HG03108 (cell line): ENCODE data around the gene MAP2K7.

Experiments used
- ATAC-seq: cut with Tn5 transposase; IDR thresholded peaks from one replicate; pipeline ENCODE4 v1.9.1; 2021; ENCODE audit warnings: moderate library complexity; ENCODE audit not compliant: unreplicated experiment

MAP2K7 gene

DNA sequence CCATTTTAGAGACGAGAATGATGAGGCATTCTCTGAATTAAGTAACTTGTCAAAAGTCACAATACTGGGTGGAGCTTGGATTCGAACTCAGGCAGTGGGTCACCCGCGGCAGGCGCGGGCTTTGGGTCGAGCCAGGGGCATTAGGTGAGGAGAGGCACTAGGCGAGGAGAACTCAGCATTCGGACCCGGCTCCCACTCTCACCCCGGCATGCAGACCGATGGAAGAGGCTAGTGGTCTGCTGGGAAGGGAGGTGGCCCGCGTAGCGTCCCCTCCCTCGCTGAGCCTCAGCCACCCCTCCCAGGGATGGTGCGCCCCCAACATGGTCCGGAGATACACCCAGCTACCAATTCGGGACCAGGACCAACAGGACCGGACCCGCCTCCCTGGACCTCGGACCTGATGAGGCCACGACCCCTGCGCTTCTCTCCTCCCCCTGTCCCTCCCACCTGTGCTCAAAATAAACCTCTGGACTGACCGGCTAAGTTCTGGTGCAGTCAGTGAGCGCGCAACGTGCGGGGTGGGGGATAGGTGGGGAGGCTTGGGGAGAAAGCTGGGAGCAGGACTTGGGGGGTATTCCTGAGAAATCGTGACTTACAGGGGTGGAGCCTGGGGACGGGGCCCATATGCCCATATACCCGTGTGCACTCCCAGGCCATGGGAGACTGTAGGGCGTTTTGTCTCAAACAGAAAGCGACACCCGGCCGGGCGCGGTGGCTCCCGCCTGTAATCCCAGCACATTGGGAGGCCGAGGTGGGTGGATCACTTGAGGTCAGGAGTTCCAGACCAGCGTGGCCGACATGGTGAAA, 15.1 kb downstream of the MAP2K7 start:
- ATAC-seq, result no peak

DNA sequence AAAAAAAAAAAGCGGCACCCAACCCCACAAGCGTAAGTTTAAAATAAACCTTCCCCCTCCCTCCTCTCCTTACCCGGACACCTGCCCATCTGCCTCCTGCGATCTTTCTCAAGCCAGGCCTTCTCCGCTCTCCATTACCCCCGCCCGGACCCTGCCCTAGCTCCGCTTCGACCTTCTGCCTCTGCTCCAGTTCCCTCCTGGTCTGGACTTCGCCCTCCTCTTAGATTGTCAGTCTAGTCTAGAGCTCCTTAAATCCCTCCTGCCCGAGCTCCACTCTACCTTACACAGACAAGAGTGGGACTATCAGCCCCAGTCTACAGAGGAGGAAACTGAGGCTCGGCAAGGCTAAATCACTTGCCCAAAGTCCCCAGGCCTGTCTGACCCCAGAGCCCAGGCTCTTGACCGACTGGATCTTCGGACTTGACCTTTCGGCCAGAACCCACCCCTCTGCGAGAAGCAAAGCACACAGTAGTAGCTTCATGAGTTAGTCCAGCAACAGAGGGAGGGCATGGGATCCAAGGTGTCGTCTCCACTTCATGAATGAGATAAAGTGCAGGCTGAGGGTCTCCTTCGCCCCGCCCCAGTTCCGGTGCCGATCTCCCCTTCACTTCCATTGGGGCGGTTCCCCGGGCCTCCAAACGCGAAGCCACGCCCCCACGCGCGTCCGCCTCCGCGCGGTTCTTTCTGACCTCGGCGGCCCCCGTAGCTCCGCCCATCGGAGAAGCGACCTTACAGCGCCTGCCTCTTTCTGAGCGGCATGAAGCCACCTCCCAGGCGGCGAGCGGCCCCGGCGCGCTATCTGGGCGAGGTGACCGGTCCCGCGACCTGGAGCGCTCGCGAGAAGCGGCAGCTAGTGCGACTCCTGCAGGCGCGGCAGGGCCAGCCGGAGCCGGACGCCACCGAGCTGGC, 16.2 kb downstream of the MAP2K7 start, which contains the start of gene SNAPC2:
Gene SNAPC2 (plus strand): TSS at position 729 of the 909 bp plus-strand sequence. CDS start 29 bp downstream, at position 758.
- peak; percentile 47 for ATAC-seq

- peak; percentile 32 for ATAC-seq
Observed at GRCh38 chr19:7920519-7921301, 17.0 kb downstream of the MAP2K7 start.

GRCh38 chr19:7921302-7921966, 17.8 kb downstream of the MAP2K7 start:
- ATAC-seq, result no peak

DNA sequence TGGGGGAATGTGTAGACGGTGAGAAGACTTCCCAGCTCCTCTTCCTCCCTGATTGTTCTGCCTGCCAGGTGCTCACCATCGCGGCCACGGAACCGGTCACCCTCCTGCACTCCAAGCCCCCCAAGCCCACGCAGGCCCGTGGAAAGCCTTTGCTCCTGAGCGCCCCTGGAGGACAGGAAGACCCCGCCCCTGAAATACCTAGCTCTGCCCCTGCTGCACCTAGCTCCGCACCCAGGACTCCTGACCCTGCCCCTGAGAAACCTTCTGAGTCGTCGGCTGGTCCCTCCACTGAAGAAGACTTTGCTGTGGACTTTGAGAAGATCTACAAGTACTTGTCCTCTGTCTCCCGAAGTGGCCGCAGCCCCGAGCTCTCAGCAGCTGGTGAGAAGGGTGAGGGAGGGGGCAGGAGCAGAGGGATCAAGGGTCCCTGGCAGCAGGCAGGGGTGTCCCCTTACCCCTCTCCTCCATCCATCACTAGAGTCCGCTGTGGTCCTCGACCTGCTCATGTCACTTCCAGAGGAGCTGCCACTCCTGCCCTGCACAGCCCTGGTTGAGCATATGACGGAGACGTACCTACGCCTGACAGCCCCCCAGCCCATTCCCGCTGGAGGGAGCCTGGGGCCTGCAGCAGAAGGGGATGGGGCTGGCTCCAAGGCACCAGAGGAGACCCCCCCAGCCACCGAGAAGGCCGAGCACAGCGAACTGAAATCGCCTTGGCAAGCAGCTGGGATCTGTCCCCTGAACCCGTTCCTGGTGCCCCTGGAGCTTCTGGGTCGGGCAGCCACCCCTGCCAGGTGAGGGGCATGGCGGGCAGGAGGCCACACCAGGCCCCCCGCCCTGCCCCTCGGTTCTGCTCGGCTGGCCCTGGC, 18.5 kb downstream of the MAP2K7 start:
- no peak for ATAC-seq

DNA sequence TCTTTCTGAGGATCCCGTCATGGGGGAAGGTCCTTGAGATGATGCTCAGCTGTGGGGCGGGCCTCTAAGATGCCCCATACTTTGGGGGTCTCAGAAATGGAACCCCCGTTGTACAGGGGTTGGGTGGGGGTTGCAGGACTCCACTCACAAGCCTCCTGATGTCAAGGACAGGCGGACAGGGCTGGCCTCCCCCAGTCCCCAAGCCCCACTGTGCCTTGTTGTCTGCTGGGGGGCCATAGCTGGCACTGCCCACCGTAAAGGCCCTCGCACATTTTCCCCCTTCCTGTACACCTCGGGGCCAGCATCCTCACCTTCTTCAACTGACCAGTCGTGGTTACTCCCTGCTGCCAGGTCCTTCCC, 19.1 kb downstream of the MAP2K7 start:
- ATAC-seq, result no peak

- ATAC-seq, result no peak
Observed at GRCh38 chr19:7923295-7924191, 19.9 kb downstream of the MAP2K7 start.

DNA sequence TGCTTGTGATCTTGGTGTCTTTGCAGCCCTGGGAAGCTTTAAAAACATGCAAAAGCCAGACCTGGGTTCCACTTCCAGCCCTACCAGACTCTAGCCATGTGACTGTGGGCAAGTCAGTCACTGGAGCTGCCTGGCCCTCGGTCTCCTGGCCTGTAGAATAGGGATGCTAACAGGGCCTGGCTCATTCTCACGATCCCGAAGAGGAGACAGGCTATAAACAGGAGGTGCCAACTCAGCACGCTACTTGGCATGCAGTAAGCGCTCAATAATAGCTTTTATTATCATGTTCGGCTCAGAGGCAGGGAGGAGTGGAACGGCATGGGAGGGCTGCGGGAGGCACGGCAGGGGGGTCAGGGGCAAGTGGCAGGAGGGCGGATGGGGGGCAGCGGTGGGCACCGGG, 20.6 kb downstream of the MAP2K7 start:
- no peak for ATAC-seq

GRCh38 chr19:7924651-7925170, 21.0 kb downstream of the MAP2K7 start:
- no peak for ATAC-seq

DNA sequence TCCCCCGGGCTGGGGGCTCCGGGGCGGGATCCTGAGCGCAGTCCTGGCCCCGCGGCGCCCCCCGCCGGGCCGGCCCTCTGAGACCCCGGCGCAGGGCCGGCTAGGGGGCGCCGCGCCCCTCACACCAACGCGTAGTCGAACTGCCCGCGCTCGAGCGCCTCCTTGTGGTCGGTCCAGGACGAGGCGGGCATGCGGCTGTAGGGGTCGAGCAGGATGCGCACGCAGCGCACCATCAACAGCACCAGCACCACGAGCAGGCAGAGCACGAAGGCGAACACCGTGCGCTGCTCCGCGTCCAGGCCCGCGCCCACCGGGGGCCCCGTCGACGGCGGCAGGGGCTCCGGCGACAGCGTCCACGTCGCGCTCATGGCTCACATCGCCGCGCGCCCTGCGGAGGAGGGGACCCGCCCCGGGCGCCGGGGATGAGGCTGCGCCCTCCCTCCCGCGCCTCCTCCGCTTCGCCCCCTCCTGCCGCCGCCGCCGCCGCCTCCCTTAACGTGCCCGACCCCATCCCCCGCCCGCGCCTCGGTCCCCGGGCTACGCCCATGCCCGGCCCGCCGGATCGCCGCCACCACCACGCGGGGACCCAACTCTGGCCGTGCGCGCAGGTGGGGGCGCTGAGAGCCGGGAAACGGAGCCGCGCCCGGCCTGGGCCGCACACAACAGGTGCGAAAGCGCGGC, 21.6 kb downstream of the MAP2K7 start:
- no peak for ATAC-seq

- ATAC-seq, result no peak
Observed at GRCh38 chr19:7926021-7926726, 22.5 kb downstream of the MAP2K7 start, which contains the start of gene CTXN1. CTXN1 (minus strand) TSS chr19:7926135; CDS start chr19:7925538, 597 bp downstream.

- no peak for ATAC-seq
Observed at GRCh38 chr19:7926727-7927604, 23.3 kb downstream of the MAP2K7 start.

DNA sequence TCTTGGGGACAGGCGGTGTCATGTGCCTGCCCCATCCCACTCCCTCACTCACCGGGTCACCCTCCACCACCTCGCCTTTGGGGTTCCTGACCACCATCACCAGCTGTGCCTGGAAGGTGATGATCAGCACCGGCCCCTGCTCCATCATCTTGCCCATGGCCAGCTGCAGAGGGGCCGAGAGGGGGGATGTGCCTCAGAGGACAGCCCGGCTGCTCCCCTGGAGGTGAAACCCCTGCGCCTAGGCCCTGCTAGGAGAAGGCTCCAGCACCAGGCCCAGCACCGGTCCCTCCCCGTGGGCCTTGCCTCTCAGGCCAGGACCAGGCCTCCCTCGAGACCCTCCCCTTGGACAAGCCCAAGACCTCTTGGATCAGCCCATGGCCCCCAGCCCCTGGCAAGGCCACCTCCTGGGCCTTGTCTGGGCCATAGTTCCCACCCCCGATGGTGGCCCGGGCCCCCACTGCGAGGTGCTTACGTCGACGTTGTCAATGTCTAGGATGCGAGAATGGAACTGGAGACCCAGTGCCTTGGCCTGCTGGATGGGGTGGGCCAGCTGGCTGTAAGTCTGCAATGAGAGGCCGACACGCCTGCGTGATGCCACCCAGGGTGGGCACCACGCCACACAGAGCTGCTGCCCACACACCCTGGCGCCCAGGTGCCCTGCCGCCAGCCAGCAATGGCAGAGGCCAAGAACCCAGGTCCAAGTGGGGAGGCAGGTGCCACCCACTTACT, 24.1 kb downstream of the MAP2K7 start:
- no peak for ATAC-seq

- ATAC-seq, result no peak
Observed at GRCh38 chr19:7928334-7928706, 24.6 kb downstream of the MAP2K7 start.
